AG09309 (cell line): ENCODE results near the gene MKNK2.
A peak's percentile ranks its signal among the peaks of the same experiment; 100 is the strongest.

Experiments
- DNase-seq: peaks from one replicate; pipeline ENCODE4 v3.0.0-alpha.2; 2010; ENCODE audit warnings: low read depth
- H3K4me3 ChIP-seq: 2 replicates; pipeline ENCODE4 v1.5.1; 2011; ENCODE audit warnings: mild to moderate bottlenecking, low read depth, low read length, moderate library complexity; ENCODE audit not compliant: control insufficient read depth
- TF ChIP-seq, protein P1 (sequence below): IDR thresholded peaks from 2 replicates; pipeline ENCODE4 v1.5.1; 2011; ENCODE audit warnings: mild to moderate bottlenecking, low read depth, low read length, inconsistent platforms; ENCODE audit not compliant: insufficient read depth, control insufficient read depth; ENCODE audit errors: missing control alignments

Gene MKNK2

DNA sequence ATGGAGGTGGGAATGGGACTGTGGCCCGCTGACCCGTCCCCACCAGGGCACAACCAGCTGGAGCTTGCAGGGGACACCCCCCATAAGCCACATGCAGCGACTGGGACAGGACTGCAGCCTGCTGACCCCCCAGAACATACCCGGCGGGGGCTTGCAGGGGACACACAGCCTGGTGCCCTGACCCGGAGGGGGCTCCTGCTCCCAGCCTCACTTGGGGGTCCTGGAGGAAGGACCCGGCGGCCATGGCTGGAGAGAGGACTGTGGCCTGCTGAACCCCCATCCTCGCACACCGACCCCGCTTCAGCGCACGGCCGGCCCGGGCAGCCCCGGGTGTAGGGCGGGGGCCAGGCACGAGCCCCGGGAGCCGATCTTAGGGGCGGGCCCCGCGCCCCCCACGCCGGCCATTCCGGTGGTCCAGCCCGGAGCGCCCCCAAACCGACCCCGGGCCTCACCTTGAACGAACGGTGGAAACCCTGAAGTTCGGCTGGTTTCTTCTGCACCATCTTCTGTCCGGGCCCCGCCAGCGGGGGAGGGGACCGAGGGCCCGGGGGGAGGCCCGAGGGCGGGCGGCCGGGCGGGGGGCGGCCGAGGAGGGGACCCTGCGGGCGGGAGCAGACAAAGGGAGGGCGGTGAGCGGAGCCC lies 574 bp downstream of the MKNK2 start:
- peak overlapping the region; percentile 91 for H3K4me3 ChIP-seq
- TF ChIP-seq, protein P1, sequence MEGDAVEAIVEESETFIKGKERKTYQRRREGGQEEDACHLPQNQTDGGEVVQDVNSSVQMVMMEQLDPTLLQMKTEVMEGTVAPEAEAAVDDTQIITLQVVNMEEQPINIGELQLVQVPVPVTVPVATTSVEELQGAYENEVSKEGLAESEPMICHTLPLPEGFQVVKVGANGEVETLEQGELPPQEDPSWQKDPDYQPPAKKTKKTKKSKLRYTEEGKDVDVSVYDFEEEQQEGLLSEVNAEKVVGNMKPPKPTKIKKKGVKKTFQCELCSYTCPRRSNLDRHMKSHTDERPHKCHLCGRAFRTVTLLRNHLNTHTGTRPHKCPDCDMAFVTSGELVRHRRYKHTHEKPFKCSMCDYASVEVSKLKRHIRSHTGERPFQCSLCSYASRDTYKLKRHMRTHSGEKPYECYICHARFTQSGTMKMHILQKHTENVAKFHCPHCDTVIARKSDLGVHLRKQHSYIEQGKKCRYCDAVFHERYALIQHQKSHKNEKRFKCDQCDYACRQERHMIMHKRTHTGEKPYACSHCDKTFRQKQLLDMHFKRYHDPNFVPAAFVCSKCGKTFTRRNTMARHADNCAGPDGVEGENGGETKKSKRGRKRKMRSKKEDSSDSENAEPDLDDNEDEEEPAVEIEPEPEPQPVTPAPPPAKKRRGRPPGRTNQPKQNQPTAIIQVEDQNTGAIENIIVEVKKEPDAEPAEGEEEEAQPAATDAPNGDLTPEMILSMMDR = no peak
- no peak for DNase-seq

DNA sequence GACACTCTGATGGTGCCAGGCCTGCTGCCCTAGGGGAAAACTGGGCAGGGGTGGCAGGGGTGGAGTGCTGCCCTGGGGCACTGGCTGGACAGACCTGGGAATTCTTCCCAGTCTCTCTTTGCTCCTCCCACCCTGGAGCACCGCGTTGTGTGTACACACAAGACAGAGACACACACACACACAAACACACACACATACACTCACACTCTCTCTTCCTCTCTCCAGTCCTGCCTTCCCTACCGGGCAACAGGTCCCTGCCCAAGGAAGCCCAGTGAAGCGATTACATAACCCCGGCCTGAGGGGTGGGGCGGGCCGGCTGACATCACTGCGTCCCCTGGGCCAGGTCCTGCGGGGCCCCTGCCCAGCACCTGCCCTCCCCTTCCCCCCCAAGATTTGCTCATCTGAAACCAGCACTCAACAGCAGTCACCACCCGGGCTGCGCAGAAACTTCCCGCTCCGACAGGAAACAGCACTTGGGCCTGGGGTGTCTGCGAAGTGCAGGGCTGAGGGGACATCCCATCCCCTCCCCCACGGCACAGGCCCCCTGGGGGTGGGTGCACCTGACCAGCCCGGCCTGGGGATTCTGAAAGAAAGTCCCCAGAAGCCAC lies 1.2 kb downstream of the MKNK2 start:
- no peak for DNase-seq
- TF ChIP-seq, protein P1 = no peak
- peak overlapping the region; percentile 91 for H3K4me3 ChIP-seq

DNA sequence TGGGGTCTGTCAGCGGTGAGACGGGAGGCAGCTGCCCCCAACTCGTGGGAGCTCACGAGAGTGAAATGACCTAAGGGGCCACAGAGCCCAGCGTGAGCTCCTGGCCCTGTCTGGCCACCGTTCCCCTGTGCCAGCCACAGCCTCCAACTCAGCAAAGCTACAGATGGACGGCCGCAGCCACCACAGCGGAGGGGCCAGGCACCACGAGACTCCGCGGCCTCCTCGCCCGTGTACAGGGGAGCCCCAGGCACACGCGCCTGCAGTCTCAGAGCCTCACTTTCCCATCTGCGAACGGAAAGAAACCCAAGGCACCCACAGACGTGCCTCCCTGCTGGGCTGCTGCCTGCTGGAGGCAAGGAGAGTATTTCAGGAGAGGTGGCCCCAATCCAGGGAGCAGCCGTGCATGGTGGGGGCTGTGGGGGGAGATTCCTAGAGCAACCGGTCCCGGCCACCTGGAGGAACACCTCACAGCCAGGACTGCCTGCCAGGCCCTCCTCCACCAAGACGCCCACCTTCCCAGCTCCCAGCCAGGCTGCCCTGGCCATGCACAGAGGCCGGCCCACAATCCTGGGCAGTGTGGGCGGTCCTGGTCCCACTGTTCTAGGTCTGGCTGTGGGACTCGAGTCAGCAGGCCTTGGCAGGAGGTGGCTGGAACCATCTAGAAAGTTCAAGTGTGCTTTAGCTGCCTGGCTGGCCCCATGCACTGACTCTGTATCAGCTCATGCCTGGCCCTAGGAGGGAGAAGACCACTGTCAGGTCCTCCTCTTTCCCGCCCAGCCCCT lies 1.9 kb downstream of the MKNK2 start:
- H3K4me3 ChIP-seq = peak overlapping the region; percentile 91
- DNase-seq = no peak
- TF ChIP-seq, protein P1 = no peak

DNA sequence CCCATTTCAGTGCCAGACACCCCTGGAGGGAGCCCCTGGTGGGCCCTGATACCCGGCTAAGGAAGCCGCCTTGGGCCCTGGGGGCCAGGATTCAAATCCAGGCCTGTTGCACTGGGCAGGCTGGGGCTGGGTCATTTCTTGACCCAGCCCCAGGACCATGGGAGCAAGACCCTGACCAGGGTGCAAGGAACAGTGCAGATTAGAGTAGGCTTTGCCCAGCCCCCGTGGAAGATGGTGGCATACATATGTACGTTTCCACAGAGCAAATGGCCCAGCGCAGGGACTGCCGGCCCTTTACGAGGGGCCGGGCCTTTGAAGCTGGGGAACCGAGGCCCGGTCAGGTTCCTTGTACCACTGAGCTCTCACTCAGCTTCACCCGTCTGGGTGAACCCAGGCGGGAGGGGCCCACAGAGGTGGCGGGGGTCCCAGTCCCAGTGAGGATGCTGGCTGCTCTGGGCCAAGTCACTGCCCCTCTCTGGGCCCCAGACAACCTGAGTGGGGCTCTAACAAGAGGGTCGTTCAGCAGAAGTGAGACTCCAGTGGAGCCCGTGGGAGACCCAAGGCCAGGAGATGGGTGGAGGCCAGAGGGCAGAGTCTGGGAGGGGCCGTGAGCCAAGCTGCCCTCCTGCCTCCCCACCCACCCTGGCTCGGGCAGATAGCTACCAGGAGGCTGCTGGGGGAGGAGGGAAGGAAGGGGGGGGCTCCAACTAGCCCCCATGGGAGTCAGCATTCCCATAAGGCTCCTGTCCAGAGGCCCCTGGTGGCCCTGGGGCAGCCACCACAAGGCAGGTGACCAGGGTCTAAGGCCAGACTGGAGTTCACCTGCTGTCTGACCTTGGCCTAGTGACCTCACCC lies 2.7 kb downstream of the MKNK2 start:
- H3K4me3 ChIP-seq = peak overlapping the region; percentile 91
- DNase-seq = no peak

DNA sequence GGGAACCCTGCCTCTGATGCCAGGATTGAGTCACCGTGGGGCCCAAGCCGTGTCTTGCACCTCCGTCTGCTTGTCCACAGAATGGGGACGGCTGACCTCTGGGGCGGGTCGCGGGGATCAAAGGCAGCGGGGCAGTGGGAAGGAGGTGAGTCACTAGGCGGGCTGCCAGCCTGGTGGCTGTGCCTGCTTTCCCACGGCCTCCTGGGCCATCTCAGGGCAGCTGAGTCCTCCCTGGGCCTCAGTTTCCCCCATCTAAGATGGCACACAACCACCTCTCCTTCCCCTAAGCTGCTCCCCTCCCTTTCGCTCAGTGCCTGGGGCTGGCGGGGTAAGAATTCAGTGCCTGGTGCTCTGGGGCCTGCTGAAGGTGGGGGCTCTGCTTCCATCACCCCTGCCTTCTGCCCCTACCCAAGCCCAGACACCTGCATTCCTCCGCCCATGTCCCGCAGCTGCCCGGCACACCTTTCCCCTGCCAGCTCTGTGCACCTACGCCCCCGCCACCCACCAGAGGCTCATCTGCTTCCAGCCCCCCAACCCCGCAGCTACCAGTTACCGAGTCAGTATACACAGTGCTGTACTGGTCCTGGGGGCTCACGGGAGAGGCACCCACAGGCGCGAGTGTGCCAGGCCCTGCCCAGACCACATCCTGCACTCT lies 3.5 kb downstream of the MKNK2 start:
- DNase-seq = no peak
- TF ChIP-seq, protein P1 = no peak
- H3K4me3 ChIP-seq = no peak overlapping the region

More for the DNA sequence above, 2.7 kb downstream of the MKNK2 start:
- TF ChIP-seq, protein P1 = no peak

DNA sequence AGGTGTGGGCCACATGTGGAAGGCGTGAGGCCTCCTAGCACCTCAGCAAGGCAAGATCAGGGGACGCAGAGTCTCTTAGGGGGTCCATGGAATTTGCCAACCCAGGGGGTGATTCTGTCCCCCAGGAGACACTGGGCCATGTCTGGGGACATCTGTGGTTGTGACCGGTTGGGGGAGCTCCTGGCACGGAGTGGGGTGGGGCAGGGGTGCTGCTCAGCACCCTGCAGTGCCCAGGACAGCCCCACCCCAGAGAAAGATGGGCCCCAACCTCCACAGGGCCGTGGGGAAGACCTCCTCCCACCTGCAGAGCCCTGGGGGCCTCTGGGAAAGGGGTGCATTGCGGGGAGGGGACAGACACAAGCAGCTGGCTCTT lies 4.0 kb downstream of the MKNK2 start:
- no peak overlapping the region for H3K4me3 ChIP-seq
- no peak for DNase-seq
- TF ChIP-seq, protein P1 = no peak
